Right cardiac atrium (tissue), 5 donors: ENCODE measurements around the gene TBX2. TPM values are rescaled to one million over a fixed set of nuclear protein-coding genes. Genes with fewer than 3 reads are reported as not detected.

Experiments
- ATAC-seq, 2 donors: fragments of 200-7000 bp; cut with Tn5 transposase; one replicate each; pipeline versions ENCODE4 v1.8.0 to v1.9.1; 2020; ENCODE audit warnings: moderate library complexity in 2 of 2, mild to moderate bottlenecking in 1 of 2
- DNase-seq, 3 donors: peaks; one replicate each; pipeline ENCODE4 v3.0.0-alpha.2; 2020
- H3K27ac ChIP-seq: one replicate; pipeline ENCODE4 v1.5.1; 2013; ENCODE audit warnings: mild to moderate bottlenecking, low read length, control low read depth, moderate library complexity
- H3K27me3 ChIP-seq: one replicate; pipeline ENCODE4 v1.6.1; 2013; ENCODE audit not compliant: control insufficient read depth, insufficient read depth
- H3K4me1 ChIP-seq: one replicate; pipeline ENCODE4 v1.6.1; 2013; ENCODE audit warnings: low read length; ENCODE audit not compliant: control insufficient read depth, insufficient read depth
- H3K4me3 ChIP-seq: one replicate; pipeline ENCODE4 v1.5.1; 2013; ENCODE audit warnings: low read length, control low read depth
- H3K9me3 ChIP-seq: one replicate; pipeline ENCODE4 v1.6.1; 2013; ENCODE audit warnings: low read length; ENCODE audit not compliant: control insufficient read depth
- WGBS: extraction: QIAGEN DNeasy Blood & Tissue Kit; methylation state at CpG from one replicate; pipeline ENCODE4 v1.1.7; 2013; 5-methylcytosine and 5-hydroxymethylcytosine counted together
- intact Hi-C, 4 donors: fragments of 100-400 bp; cut with DNase I; formaldehyde crosslinking; loops; one replicate each; pipeline versions ENCODE4 v1.11.0 to v1.14.0; 2022 to 2023
- polyA plus RNA-seq: library from polyadenylated mRNA; stranded (reverse); fragments of 200-250 nt; gene quantifications from one replicate; pipeline ENCODE4 v1.2.3, GENCODE V29; 2013
- total RNA-seq, 4 donors: library from RNA; stranded (reverse); fragmentation: NEBNext Ultra II Directional; extraction: Animal tissue kit (Norgen Biotek cat#: 25700); gene quantifications; one replicate each; pipeline ENCODE4 v1.2.1, GENCODE V29; 2021
- donor health status: healthy with polysubstance abuse.
- donor health status: DM: no; HTN: yes; CAD: no.
- donor health status: DM: no; HTN: no; CAD: no.
- donor health status: DM: no; HTN: yes; CAD: no; lungs with severe emphysema.
- donor health status: DM: yes; HTN: yes; CAD: no.

The TBX2 gene
- total and polyA plus RNA-seq, 5 donors = 5.9 to 12.4 (median 9.5) TPM

DNA sequence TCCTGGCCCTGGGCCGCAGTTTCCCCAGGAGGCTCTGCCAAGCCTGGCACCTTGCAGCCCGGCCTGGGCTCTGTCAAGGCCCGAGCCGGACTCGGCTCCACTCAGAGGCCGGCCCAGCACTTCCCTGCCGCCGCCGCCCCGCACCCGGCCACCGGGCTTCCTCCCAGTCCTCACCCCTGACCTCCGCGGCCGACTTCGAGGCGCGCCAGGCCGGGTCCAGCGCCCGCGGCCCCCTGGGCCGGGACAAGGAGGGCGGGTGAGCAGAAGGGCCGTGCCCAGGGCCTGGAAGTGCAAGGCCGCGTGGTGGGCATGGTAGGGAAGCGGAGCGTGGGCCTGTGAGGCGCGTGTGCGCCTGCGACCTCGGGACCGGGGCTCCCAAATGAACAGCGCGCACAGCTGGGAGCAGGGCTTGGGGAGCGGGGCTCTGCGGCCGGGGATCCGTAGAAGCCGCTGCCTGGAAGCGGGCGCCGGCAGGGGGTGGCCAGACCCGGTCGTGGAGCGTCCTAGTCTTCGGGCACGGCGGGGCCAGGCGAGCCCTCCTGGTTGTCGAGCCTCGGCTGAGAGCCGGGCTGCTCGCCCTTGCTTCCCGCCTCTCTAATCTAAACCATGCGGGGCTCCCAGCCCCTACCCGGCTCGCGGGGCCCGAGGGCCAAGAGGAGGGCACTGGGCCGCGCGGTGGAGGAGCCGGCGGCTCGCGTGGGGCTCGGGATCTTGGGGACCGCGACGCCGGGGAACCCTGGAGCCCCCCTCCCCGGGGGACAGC, 52.1 kb downstream of the TBX2 start:
- no peaks in the 10 kb centered on the region for H3K4me1 ChIP-seq
- H3K4me3 ChIP-seq = peak overlapping the region; percentile 44
- H3K27ac ChIP-seq = no peak overlapping the region
- H3K9me3 ChIP-seq = no peaks in the 10 kb centered on the region
- WGBS = 7% methylated on average over 75 of the region's 75 CpGs
- no peaks in the 10 kb centered on the region for H3K27me3 ChIP-seq
- peak in 1 of 3 donors; percentile 25 for DNase-seq
- intact Hi-C loops = no loop called here
- peak; percentile 39 to 58 for ATAC-seq

- DNase-seq (no peak), ATAC-seq (peak in 1 of 2 donors; percentile 14)
- intact Hi-C loops = no loop called here
- H3K27ac ChIP-seq = no peak within 1 kb of the TSS
- no peaks in the 10 kb centered on the region for H3K27me3 ChIP-seq
- H3K9me3 ChIP-seq = no peaks in the 10 kb centered on the region
- 11% methylated on average over 58 of the region's 59 CpGs for WGBS
- H3K4me3 ChIP-seq = peak within 1 kb of the TSS; percentile 44
- no peaks in the 10 kb centered on the region for H3K4me1 ChIP-seq
These were observed 53.0 kb downstream of the TBX2 start, which contains the start of gene TBX4 for GRCh38 chr17:61452301-61453290. TSS of gene TBX4 (plus strand) at chr17:61452422. CDS start at chr17:61456491, 4,069 bp downstream.

- WGBS = 25% methylated on average over 17 of the region's 17 CpGs
- H3K27me3 ChIP-seq = no peaks in the 10 kb centered on the region
- ATAC-seq = no peak
- no peak overlapping the region for H3K27ac ChIP-seq
- intact Hi-C loops = no loop called here
- DNase-seq = no peak
- no peaks in the 10 kb centered on the region for H3K4me1 ChIP-seq
- H3K4me3 ChIP-seq = no peak overlapping the region
- H3K9me3 ChIP-seq = no peaks in the 10 kb centered on the region
These were observed 54.1 kb downstream of the TBX2 start for GRCh38 chr17:61453566-61454380.

DNA sequence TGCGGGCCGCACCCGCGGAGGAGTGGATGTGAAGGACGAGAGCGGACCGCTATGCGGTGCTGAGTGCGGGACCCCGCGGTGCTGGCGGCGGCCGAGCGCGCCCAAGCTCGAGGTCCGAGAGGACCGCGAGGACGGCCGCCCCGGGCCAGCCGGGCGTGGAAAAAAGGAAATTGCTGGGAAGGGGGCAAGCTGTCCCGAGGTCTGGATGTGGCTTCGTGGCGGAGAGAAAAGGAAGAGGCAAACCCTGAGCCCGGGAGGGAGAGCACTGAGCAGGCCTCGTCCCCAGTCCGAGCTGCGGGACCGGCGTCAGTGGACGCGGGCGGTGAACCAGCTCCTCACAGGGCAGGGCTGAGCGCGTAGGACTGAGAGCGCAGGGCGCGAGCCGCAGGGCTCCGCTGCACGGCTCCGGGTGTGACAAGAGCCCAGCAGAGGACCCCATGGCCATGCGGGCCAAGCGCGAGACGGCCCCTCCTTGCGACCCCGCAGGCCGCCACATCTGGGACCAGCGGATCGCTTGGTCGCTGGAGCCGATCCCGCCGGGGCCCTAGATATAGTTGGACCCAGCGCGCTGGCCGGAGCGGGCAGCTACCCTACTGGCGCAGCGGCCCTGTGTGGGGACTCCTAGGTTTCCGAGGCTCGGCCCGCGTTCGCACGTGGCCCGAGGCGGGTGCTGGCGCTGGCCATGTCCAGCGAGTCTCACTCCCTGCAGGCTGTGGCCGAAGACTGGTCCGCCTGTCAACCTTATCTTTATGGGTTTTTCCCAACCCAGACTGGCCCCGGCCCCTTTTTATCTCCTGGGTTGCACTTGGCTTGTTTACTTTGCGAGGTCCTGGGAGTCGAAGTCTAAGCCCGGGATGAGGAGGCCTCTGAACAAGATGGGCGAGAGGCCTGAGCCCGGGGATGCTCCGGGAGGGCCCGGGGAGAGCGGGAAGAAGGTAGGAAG, 55.0 kb downstream of the TBX2 start:
- no peak overlapping the region for H3K4me3 ChIP-seq
- H3K27me3 ChIP-seq = no peaks in the 10 kb centered on the region
- intact Hi-C loops = no loop called here
- 17% methylated on average over 86 of the region's 86 CpGs for WGBS
- no peaks in the 10 kb centered on the region for H3K9me3 ChIP-seq
- no peak for ATAC-seq
- DNase-seq = peak in 1 of 3 donors; percentile 56
- no peak overlapping the region for H3K27ac ChIP-seq
- no peaks in the 10 kb centered on the region for H3K4me1 ChIP-seq

DNA sequence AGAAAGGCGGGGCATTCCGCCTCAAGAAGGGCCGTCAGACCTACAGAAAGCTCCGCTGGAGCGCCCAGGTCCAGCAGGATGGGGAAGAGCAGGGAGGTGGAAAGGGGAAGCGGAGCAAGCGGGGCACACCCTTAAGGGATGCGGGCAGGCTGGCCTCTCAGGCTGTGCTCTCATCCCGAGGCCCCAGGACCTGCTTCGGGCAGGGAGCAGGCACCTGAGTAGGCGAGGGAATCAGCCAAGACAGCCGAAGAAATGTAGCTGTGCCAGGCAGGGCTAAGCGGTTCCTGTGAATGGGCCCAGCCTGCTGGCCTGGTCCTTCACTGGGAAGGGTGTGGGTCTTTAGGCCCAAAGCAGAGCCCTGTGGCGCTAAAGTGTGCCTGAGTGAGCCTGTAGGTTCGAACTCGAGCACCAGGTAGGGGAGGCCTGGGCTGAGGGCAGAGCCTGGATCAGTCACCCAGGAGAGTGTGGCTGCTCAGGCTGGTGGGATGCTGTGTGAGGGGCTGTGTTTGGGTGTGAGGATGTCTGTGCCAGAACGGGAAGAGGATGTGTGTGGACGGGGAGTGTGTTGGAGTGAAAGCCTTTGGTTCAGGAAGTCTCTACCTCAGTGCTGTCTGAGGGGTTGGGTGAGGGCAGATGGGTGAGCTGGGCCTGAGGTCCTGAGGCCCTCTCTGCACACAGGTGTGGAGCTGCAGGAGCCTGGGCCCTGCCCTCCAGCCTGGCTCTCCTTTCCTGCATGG, 55.8 kb downstream of the TBX2 start:
- no peaks in the 10 kb centered on the region for H3K9me3 ChIP-seq
- 66% methylated on average over 18 of the region's 18 CpGs for WGBS
- intact Hi-C loops = no loop called here
- DNase-seq (peak in 1 of 3 donors; percentile 42), ATAC-seq (no peak)
- H3K4me3 ChIP-seq = no peak overlapping the region
- no peak overlapping the region for H3K27ac ChIP-seq
- no peaks in the 10 kb centered on the region for H3K27me3 ChIP-seq
- H3K4me1 ChIP-seq = no peaks in the 10 kb centered on the region

GRCh38 chr17:61456061-61456681, 56.5 kb downstream of the TBX2 start:
- DNase-seq (no peak), ATAC-seq (no peak)
- H3K9me3 ChIP-seq = no peaks in the 10 kb centered on the region
- intact Hi-C loops = no loop called here
- 30% methylated on average over 47 of the region's 47 CpGs for WGBS
- no peaks in the 10 kb centered on the region for H3K27me3 ChIP-seq
- H3K27ac ChIP-seq = no peak overlapping the region
- H3K4me1 ChIP-seq = no peaks in the 10 kb centered on the region
- H3K4me3 ChIP-seq = no peak overlapping the region

GRCh38 chr17:61456688-61457225, 57.1 kb downstream of the TBX2 start:
- peak overlapping the region; percentile 17 for H3K4me3 ChIP-seq
- H3K27me3 ChIP-seq = no peaks in the 10 kb centered on the region
- DNase-seq = no peak
- no peak for ATAC-seq
- no peak overlapping the region for H3K27ac ChIP-seq
- WGBS = 9% methylated on average over 45 of the region's 45 CpGs
- H3K9me3 ChIP-seq = no peaks in the 10 kb centered on the region
- H3K4me1 ChIP-seq = no peaks in the 10 kb centered on the region
- intact Hi-C loops = no loop called here

DNA sequence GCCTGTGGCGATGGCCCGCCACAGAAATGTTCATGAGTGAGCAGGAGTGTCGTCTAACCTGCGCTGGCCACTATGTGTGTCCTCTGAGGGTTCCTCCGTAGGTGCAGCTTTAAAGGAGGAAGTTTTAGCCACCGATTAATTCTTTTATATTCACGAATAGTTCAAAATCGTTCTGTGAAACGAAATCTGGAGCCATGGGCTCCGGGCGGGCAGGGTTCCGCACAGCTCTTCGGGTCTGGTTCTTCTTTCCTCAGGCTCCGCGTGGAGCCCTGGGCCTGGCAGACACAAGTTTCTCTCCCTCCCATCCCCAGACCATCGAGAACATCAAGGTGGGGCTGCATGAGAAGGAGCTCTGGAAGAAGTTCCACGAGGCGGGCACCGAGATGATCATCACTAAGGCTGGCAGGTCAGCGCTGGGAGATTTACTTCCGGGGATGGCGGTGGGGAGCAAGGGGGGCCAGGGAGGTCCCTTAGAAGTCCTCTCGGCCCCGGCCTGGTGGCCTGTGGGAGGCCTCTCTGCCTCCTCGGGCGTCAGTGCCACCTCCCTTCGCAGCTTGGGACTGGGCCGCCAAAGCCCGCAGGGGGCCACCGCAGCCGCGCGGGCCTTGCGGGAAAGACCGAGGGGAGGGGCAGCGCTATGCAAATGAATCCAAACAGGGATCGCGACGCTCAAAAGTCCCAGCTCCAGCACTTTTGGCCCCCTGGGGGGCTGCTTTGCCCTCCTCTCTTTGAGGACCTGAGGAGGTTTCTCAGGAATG, 57.8 kb downstream of the TBX2 start:
- peak overlapping the region; percentile 17 for H3K4me3 ChIP-seq

More for the DNA sequence above, 57.8 kb downstream of the TBX2 start:
- Histone ChIP-seq H3K27me3 (no peaks in the 10 kb centered on the region), H3K9me3 (no peaks in the 10 kb centered on the region), H3K27ac (no peak overlapping the region), H3K4me1 (no peaks in the 10 kb centered on the region)
- 5% methylated on average over 39 of the region's 39 CpGs for WGBS
- intact Hi-C loops = no loop called here
- no peak for ATAC-seq
- DNase-seq = no peak
